GM19193 (cell line): ENCODE results near the gene PLET1.

Experiments used
- POLR2A ChIP-seq: IDR thresholded peaks from 4 replicates; pipeline ENCODE4 v1.6.1; 2011; ENCODE audit not compliant: insufficient read depth, insufficient read length; ENCODE audit errors: extremely low read depth

Gene PLET1

DNA sequence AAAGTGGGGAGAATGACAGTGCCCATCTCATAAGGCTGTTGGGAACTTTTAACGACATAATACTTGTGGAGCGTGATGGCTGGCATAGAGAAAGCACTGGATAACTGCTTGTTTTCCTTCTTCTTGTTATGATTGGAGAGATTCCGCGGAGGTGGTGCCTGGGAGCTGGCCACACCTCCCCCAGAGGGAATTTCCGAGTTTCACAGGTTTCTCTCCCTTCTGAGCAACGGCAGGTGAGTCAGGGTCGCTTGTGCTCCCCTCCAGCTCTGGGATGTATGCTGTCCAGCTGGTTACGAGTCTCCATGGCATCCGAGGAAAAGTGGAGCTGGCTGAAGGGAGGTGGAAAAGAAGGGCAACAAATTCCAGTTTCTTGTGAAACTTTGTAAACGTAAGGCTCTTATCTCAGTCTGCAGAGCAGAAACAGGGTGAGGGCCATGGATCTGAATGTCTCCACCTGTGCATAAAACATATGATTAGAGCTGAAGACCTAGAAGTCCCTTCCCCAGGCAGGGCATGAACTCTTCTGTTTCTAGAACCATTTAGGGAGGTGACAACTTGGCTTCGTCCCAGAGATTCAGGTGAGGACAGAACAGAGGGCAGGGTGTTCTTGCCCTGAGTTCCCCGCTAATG lies 10.0 kb upstream of the PLET1 start:
- TF ChIP-seq POLR2A, result no peak

DNA sequence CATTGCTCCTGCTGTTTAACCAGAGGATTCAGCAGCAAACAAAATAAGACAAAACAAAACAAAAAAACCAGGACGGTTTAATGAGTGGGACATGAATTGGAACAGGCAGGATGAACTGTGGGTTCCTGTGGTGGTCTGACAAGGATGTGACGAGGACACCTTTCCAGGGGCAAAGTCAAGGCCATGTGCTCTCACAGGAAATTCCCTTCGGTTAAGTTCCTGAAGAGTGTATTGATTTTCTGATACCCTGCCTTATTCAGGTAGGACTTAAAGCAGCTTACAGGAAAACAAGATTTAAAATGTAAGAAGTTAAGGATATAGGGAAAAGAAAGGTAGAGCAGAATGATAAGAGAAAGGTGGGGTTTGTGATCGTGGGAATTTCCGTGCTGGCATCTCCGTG lies 8.5 kb upstream of the PLET1 start:
- no peak for TF ChIP-seq POLR2A

DNA sequence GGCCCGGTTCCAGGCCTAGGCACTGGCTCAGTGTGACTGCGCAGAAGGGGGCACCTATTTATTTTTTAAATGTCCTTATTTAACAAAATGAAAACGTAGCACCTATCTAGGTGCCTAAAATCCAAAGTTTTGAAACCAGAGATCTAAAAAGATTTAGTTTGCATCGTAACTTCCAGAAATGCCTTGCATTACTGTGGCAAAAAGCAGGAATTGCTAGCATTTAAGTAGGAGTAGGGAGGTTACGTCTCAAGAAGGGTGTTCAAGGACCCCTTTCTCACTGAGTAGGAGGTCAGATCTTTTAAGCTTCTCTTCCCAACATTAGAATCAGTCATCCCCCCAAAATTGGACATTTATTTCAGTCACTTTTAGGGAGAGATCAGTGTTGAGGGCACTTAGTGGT lies 7.7 kb upstream of the PLET1 start:
- TF ChIP-seq POLR2A, result no peak

DNA sequence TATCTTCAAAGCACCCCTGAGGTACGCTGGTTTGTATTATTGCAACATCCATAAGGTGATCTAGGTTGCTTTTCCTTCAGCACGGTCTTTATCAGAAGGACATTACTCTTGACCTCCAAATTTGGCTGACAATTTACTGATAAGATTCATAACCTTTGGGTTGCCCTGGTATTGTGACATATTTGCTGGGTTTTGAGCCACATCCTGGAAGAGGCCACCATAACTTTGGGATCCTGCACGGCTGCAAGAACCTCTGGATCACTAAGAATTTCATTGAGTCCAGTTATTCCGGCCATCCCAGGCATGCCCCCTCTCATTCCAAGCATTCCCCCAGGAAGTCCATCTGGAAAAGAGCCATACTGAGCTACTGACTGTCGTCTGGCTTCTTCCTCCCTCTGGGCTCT lies 6.5 kb upstream of the PLET1 start:
- TF ChIP-seq POLR2A, result no peak

DNA sequence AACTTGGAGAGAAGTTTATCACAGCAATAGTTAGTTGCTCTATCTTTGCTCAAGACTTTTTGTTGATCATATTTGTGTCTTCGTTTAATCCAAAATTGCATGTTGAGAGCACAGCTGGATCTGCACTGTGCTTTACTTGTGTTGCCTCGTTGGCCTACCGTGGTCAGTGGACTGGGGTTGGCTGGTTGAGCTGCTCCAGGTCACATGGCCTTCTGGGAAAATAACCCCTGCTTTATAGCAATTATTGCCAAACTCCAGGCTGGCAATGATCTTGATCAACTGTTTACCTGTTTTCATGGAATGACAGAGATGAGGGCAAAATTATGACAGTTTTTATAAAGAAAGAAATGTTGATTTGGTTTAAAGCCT lies 5.7 kb upstream of the PLET1 start:
- TF ChIP-seq POLR2A, result no peak

DNA sequence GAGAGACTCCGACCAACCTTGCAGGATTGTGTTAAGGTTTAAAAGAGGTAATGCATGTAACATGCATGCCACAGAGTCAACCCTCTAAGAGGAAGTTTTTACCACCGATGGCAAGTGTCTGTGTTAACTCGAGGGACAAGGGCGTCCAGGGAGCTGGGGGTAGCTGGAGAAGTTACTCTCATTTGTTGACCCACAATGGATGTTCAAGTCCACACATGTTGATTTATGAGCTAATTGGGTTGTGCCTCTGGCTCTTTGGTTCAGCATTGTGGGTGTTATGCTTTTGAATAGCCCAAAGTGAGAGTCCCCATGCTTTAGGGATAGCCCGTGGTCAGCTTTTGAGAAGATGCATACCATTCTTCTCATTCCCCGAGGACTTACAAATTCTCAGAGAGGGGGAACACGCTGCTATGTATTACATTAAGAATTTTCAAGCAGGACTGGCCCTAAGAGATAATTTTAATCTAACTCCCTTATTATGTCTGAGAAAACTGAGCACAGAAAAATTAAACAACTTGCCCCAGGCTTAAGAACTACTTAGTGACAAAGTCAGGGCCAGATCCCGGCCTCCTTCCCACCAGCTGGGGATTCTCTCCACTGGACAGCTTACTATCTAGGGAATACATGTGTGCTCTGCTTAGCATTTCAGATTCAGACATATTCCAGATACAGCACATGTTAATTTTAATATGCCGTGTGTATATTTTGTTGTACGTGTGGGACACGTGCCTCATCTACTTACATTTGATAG lies 5.2 kb upstream of the PLET1 start:
- TF ChIP-seq POLR2A, result no peak

DNA sequence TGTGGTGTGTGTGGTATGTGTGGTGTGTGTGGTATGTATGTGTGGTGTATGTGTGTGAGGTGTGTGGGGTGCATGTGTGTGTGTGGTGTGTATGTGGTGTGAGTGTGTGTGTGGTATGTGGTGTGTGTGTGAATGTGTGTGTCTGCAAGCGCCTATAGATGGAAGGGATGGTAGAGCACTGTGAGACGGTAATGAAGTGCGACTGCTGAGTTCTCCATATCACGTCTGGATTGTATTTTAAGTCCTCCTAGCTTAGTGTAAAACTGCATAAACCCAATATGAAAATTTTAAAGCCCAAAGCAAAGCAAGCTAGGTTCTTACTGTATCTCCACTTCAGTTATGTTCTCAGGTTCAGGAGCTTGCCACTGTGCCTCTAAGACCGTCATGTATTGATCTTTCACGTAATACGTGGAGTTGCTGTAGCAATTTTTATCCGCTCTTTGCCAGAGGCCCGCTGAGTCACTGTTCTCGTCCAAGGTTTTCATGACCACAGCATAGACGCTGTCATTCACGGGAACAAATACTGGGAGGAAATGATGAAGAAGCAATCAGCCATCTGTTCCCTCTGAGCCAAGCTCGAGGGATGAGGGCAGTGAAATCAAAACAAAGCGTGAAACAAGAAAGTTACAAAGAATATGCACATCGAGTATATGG lies 5.5 kb downstream of the PLET1 start:
- TF ChIP-seq POLR2A, result no peak

DNA sequence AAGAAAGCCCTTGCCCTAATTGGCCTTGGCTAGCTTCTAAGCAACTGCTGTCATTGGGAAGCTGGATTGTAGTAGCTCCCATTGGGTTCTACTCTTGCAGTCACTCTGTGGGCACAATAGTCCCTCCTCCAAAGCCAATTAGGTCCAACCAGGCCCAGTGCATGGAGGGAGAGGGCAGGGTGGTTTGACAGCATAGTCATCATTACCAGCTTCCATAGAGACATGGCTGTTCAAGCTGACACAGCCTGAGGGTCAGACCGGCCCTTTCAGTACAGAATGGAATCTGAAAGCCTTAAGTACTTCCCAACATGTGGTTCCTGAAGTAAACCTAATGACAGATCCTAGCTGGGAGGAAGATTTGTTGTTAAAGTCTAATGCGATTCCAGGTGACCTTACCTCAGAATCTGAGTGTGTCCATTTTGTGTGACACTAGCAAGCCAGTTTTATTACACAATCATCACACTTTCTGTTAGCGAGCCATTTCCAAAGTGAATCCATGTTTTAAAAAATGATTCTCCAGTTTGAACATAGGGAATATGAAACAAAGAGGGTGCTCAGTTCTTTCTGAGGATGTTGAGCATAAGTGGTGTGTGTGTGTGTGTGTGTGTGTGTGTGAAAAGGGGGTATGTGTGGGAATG lies 6.9 kb downstream of the PLET1 start:
- no peak for TF ChIP-seq POLR2A

DNA sequence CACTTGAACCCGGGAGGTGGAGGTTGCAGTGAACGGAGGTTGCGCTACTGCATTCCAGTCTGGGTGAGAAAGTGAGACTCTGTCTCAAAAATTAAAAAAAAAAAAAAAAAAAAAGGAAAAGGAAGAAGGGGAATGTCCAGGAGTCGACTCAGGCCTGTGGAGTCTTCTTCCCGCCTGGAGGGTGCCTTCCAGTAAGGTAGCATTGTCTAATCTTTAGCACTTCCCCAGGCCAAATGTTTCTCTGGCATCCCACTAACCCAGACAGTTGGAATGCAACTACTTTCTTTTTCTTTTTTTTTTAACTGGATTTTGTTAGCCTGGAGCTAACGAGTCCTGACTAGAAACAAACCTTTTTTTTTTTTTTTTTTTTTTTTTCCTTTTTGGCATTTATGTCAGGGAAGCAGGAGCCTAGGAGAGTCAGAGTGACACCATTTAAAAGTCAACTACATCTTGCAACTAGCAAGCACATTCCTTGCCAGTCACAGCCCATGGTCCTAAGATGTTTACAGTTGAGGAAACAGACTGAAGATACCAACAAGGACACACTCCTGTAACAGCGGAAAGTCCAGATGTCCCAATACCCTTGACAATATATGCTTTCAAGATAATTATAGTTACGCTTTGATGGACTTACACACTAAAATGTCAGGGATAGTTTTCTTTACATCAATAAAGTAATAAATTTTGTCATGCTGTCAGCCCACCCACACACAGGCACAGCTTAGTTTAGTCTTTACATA lies 10.6 kb downstream of the PLET1 start:
- TF ChIP-seq POLR2A, result no peak

DNA sequence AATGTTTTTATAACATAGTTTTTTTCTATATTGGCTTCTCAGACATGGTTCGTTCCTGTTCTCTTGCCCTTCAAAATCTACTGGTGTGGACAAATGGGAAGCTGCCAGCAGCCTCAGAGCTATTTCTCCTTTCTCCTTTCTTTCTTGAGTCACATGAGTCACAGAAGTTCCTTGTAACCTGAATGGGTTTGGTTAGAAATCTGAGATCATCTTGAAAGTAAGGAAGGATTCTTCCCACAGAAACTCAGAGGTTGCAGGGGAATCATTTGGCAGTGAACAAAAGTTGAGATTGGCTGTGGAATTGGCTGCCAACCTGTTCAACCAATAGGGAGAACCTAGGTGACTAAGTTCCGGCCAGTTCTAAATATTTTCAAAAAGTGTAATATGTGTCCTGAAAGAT lies 12.5 kb downstream of the PLET1 start:
- no peak for TF ChIP-seq POLR2A

DNA sequence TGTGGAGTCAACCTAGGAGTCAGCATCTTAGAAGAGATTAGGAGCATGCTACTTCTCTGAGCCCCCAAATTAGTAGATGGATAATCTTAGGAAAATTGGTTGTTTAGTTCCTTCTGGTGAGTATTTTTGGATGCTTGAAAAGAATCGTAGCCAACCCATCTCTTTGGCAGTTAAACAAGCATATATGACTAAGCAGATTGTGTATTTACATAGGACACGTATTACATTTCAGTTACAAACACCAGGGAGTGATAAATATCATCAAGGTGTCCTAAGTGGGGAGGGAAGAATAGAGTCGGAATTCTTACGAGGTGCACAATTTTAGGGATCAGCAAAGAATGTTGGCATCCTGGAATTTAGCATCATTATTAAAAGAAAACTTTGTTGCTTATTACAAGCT lies 13.5 kb downstream of the PLET1 start:
- TF ChIP-seq POLR2A, result no peak

DNA sequence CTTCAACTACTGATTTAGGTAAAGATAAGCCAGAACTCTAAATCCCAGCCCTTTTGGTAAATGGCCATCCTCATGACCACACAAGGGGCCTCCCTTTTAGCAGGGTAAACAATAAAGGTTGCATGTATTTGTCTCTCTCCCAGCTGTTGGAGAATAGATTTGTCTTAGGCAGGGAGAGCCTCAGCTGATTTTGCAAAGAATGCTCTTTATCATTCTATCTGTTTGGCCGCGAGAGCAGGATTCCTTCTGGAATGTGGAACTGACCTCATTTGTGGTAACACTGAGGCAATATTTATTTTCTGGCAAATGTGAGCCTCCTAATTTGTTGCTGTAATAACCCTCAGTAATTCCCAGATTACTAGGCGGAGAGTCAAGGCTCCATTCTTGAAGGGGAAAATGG lies 19.2 kb downstream of the PLET1 start:
- TF ChIP-seq POLR2A, result no peak

DNA sequence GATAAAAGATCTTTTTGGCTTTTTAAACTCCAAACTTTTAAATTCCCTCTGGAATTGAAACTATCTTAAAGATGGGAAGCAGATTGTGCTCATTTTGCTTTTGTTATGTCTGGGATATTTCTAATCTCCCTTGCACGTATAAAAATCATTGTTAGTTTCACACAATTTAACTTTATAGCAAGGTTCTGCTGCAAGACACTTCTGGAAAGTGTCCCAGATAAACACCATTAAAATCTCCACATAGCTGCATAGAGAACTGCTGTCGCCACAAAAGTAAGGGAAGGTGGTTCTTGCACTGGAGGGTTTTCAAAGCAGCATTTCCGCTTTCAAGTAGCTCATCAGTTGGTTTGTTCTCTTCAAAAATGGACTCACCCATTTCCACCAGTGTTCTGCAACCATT lies 22.6 kb downstream of the PLET1 start:
- no peak for TF ChIP-seq POLR2A

DNA sequence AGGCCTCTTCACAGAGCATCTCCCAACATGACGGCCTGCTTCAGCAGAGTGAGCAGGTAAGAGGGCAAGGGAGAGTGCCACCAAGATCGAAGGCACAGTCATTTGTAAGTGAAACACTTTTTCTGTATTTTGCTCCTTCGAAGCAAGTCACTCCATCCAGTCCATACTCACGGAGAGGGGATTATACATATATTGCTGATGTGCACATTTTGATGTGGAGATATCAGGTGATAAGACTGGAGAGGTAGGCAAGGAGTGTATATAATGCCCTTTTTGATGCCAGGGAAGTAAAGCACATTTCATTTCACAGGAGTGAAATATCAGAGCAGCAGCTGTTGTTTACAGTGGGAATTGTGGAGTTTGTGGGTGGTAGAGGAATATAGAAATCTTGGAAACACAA lies 23.2 kb downstream of the PLET1 start:
- no peak for TF ChIP-seq POLR2A

DNA sequence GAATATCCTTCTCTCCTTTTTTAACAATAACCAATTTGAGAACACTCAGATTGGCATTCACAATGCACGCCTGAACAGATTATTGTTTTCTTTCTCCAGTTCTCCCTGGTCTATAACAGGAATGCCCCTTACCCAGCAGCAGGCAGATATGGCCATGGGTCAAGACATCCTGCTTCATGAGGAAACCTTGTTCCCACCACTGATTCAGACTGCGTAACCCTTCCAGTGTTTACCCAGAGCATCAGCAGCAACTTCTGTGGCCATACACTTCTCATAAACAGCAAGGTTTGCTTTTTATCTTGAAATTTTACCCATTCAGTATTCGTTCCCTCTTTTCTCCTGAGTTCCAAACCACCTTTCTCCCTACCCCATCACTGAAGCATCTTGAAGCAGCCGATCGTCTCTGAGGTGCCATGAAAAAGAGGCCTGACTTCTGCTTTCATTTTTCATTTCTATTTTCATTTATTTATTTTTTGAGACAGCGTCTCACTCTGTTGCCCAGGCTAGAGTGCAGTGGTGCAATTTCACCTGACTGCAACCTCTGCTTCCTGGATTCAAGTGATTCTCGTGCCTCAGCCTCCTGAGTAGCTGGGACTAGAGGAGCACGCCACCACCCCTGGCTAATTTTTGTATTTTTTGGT lies 24.8 kb downstream of the PLET1 start:
- no peak for TF ChIP-seq POLR2A

DNA sequence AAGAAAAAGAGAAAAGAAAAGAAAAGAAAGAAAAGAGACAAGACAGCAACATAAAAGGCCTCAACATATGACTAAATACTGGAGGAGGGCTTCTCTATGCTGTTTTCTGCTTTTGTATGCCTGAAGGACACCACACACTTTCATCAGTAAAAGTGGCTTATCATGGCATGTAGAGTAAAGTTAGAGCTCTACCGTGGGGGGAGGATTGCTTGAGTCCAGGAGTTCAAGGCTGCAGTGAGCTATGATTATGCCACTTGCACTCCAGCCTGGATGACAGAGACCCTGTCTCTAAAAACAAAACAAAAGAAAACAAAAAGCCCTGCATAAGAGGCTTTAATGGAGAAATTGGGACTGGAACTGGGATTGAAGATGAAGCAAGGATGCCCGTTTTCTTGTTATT lies 28.7 kb downstream of the PLET1 start:
- TF ChIP-seq POLR2A, result no peak
